Fibroblast of skin of right quadriceps (primary cell): ENCODE results near the gene TDRD7.
"Not testable (repeated sequence)": the region's sequence is repeated elsewhere in the genome, so short reads cannot be mapped to it uniquely, and the experiment has no call there.

Experiments used
- DNase-seq: peaks from one replicate; pipeline ENCODE4 v3.0.0-alpha.2; 2013

The TDRD7 gene

GRCh38 chr9:97431044-97431441, 19.1 kb downstream of the TDRD7 start:
- no peak for DNase-seq

- no peak for DNase-seq
These were observed 19.8 kb downstream of the TDRD7 start for GRCh38 chr9:97431549-97432143.

- DNase-seq, result no peak
These were observed 25.2 kb downstream of the TDRD7 start for GRCh38 chr9:97437051-97437600.

- DNase-seq, result no peak
These were observed 26.4 kb downstream of the TDRD7 start for GRCh38 chr9:97438257-97438656.

GRCh38 chr9:97438666-97439065, 26.8 kb downstream of the TDRD7 start:
- DNase-seq, result no peak

GRCh38 chr9:97440160-97440559, 28.3 kb downstream of the TDRD7 start:
- DNase-seq, result no peak

GRCh38 chr9:97441729-97442128, 29.8 kb downstream of the TDRD7 start:
- no peak for DNase-seq

GRCh38 chr9:97445119-97445701, 33.3 kb downstream of the TDRD7 start:
- no peak for DNase-seq

- DNase-seq, result no peak
These were observed 35.1 kb downstream of the TDRD7 start for GRCh38 chr9:97447001-97447400.

GRCh38 chr9:97453573-97453972, 41.7 kb downstream of the TDRD7 start:
- DNase-seq, result not testable (repeated sequence)

- DNase-seq, result not testable (repeated sequence)
These were observed 44.9 kb downstream of the TDRD7 start for GRCh38 chr9:97456841-97457240.

- no peak for DNase-seq
These were observed 47.4 kb downstream of the TDRD7 start for GRCh38 chr9:97459326-97459725.

- DNase-seq, result no peak
These were observed 50.3 kb downstream of the TDRD7 start for GRCh38 chr9:97462159-97462558.

GRCh38 chr9:97462914-97463313, 51.0 kb downstream of the TDRD7 start:
- DNase-seq, result no peak

- peak; percentile 44 for DNase-seq
These were observed 57.0 kb downstream of the TDRD7 start for GRCh38 chr9:97468658-97469448.

- DNase-seq, result no peak
These were observed 58.2 kb downstream of the TDRD7 start for GRCh38 chr9:97470076-97470475.

GRCh38 chr9:97473717-97474116, 61.8 kb downstream of the TDRD7 start:
- no peak for DNase-seq

- no peak for DNase-seq
These were observed 62.6 kb downstream of the TDRD7 start for GRCh38 chr9:97474372-97474925.

GRCh38 chr9:97475059-97475458, 63.2 kb downstream of the TDRD7 start:
- peak; percentile 61 for DNase-seq

GRCh38 chr9:97478301-97478981, 66.5 kb downstream of the TDRD7 start:
- DNase-seq, result no peak

- no peak for DNase-seq
These were observed 67.7 kb downstream of the TDRD7 start for GRCh38 chr9:97479496-97480159.

- no peak for DNase-seq
These were observed 68.3 kb downstream of the TDRD7 start for GRCh38 chr9:97480174-97480573.
